Stomach (tissue), 9 donors: ENCODE measurements around the gene CDC42BPB. TPM values are rescaled to one million over a fixed set of nuclear protein-coding genes. Genes with fewer than 3 reads are reported as not detected.

Experiments used
- DNase-seq, 2 donors: peaks; one replicate each; pipeline versions ENCODE4 v3.0.0 to v3.0.0-alpha.2; 2013 to 2019
- H3K27ac ChIP-seq, 5 donors: fragments of 200-600 bp in 4 of 5; sonication (generic) in 4 of 5; one replicate each; pipeline ENCODE4 v1.5.1; 2013 to 2019; ENCODE audit warnings: mild to moderate bottlenecking in 1 of 5, moderate library complexity in 1 of 5
- H3K27me3 ChIP-seq, 3 donors: fragments of 200-600 bp; sonication (generic); one replicate each; pipeline ENCODE4 v1.5.1; 2017 to 2019; ENCODE audit warnings: mixed run types in 1 of 3
- H3K36me3 ChIP-seq, 4 donors: fragments of 200-600 bp; sonication (generic); 1 replicate in 3 of 4; 2 replicates in 1 of 4; pipeline ENCODE4 v1.5.1; 2016 to 2019
- H3K4me1 ChIP-seq, 4 donors: fragments of 200-600 bp; sonication (generic); one replicate each; pipeline ENCODE4 v1.5.1; 2016 to 2019
- H3K4me3 ChIP-seq, 4 donors: fragments of 200-600 bp; sonication (generic) in 3 of 4; one replicate each; pipeline ENCODE4 v1.5.1; 2016 to 2019; ENCODE audit warnings: mild to moderate bottlenecking in 1 of 4
- H3K9me3 ChIP-seq, 4 donors: fragments of 200-600 bp; sonication (generic); one replicate each; pipeline ENCODE4 v1.5.1; 2016 to 2019
- CTCF ChIP-seq, 7 experiments: fragments of 450-650 bp in 4 of 7; fragments of 200-600 bp in 3 of 7; sonication (generic) in 3 of 7; IDR thresholded peaks; one replicate each; pipeline ENCODE4 v1.5.1; 2016 to 2019; ENCODE audit warnings: antibody characterized with exemption in 7 of 7, control low read depth in 2 of 7, mild to moderate bottlenecking in 1 of 7
- EP300 ChIP-seq: sonication (generic); formaldehyde crosslinking; IDR thresholded peaks from one replicate; pipeline ENCODE4 v1.6.1; 2017; ENCODE audit warnings: antibody characterized with exemption
- POLR2A ChIP-seq, 4 donors: fragments of 450-650 bp; IDR thresholded peaks; one replicate each; pipeline ENCODE4 v1.6.1; 2016; ENCODE audit warnings: antibody characterized with exemption in 4 of 4, control low read depth in 2 of 4, mild to moderate bottlenecking in 1 of 4, moderate library complexity in 1 of 4
- POLR2AphosphoS5 ChIP-seq, 3 donors: sonication (generic); formaldehyde crosslinking; IDR thresholded peaks; one replicate each; pipeline ENCODE4 v1.6.1; 2016; ENCODE audit warnings: antibody characterized with exemption in 3 of 3
- WGBS, 5 donors: extraction: QIAGEN DNeasy Blood & Tissue Kit in 3 of 5; methylation state at CpG; one replicate each; pipeline versions ENCODE4 v1.1.5 to v1.1.7; 2013 to 2018; 5-methylcytosine and 5-hydroxymethylcytosine counted together
- intact Hi-C: fragments of 100-400 bp; cut with DNase I; formaldehyde crosslinking; loops from one replicate; pipeline ENCODE4 v1.15.1; 2023; ENCODE audit warnings: low total_unique reads
- polyA plus RNA-seq, 3 donors: library from polyadenylated mRNA; stranded (reverse); fragments of 200-250 nt; gene quantifications; one replicate each; pipeline ENCODE4 v1.2.3, GENCODE V29; 2013
- total RNA-seq, 5 donors: library from RNA; depleted of rRNA; stranded (reverse); fragments of >200 nt; gene quantifications; one replicate each; pipeline versions ENCODE4 v1.1.0 to v1.2.3, GENCODE V29; 2014 to 2016
- donor health status: healthy with polysubstance abuse.
- donor health status: Bipolar disorder and iron deficiency.
- donor health status: healthy.

CDC42BPB gene
- total and polyA plus RNA-seq, 8 donors, result 16.3 to 400 (median 127) TPM

- WGBS, 5 donors, result 45 to 69% (median 57%) methylated on average over 9 of the region's 9 CpGs
- intact Hi-C loops, result no loop called here
- H3K36me3 ChIP-seq, result no peaks in the 10 kb centered on the region
- peak; percentile 44 to 69 for DNase-seq
- H3K4me3 ChIP-seq, result no peak overlapping the region
- no peaks in the 10 kb centered on the region for H3K27me3 ChIP-seq
- peak overlapping the region in 2 of 5 donors; percentile 4 to 48 for H3K27ac ChIP-seq
- no peaks in the 10 kb centered on the region for H3K9me3 ChIP-seq
- H3K4me1 ChIP-seq, result peaks cover 4 to 45% (median 31%) of the 10 kb centered on the region in 4 donors
- TF ChIP-seq EP300 (no peak), CTCF (IDR thresholded peaks at IDR 0.05) (no peak), POLR2A (IDR thresholded peaks at IDR 0.05) (no peak), POLR2AphosphoS5 (IDR thresholded peaks at IDR 0.05) (no peak)
Measured at GRCh38 chr14:103031956-103032355, 25.4 kb downstream of the CDC42BPB start.

GRCh38 chr14:103031566-103031911, 25.8 kb downstream of the CDC42BPB start:
- intact Hi-C loops, result no loop called here

GRCh38 chr14:103030741-103031565, 26.4 kb downstream of the CDC42BPB start:
- H3K4me1 ChIP-seq, result peaks cover 4 to 46% (median 31%) of the 10 kb centered on the region in 4 donors
- 72 to 80% (median 77%) methylated on average over 13 of the region's 13 CpGs for WGBS, 5 donors

More at GRCh38 chr14:103031566-103031911, 25.8 kb downstream of the CDC42BPB start:
- Histone ChIP-seq H3K27ac (peak overlapping the region in 4 of 5 donors; percentile 4 to 52 (median 34)), H3K4me1 (peaks cover 4 to 46% (median 31%) of the 10 kb centered on the region in 4 donors), H3K27me3 (no peaks in the 10 kb centered on the region), H3K4me3 (no peak overlapping the region), H3K36me3 (no peaks in the 10 kb centered on the region), H3K9me3 (no peaks in the 10 kb centered on the region)
- WGBS, 5 donors, result 57 to 76% (median 66%) methylated on average over 6 of the region's 6 CpGs
- DNase-seq, result no peak
- TF ChIP-seq POLR2AphosphoS5 (IDR thresholded peaks at IDR 0.05) (no peak), CTCF (IDR thresholded peaks at IDR 0.05) (no peak), EP300 (no peak), POLR2A (IDR thresholded peaks at IDR 0.05) (no peak)

GRCh38 chr14:103029936-103030335, 27.4 kb downstream of the CDC42BPB start:
- H3K4me1 ChIP-seq, result peaks cover 4 to 50% (median 32%) of the 10 kb centered on the region in 4 donors
- H3K27ac ChIP-seq, result no peak overlapping the region
- no peaks in the 10 kb centered on the region for H3K36me3 ChIP-seq
- no peak for TF ChIP-seq EP300
- no peak for TF ChIP-seq CTCF (IDR thresholded peaks at IDR 0.05)
- TF ChIP-seq POLR2AphosphoS5 (IDR thresholded peaks at IDR 0.05), result no peak
- TF ChIP-seq POLR2A (IDR thresholded peaks at IDR 0.05), result no peak
- no peaks in the 10 kb centered on the region for H3K9me3 ChIP-seq
- H3K27me3 ChIP-seq, result no peaks in the 10 kb centered on the region
- intact Hi-C loops, result no loop called here
- H3K4me3 ChIP-seq, result no peak overlapping the region
- 92 to 95% (median 94%) methylated on average over 9 of the region's 9 CpGs for WGBS, 5 donors
- DNase-seq, result no peak

More at GRCh38 chr14:103030741-103031565, 26.4 kb downstream of the CDC42BPB start:
- H3K36me3 ChIP-seq, result no peaks in the 10 kb centered on the region
- H3K27ac ChIP-seq, result peak overlapping the region in 4 of 5 donors; percentile 4 to 52 (median 34)
- DNase-seq, result no peak
- no peak for TF ChIP-seq POLR2AphosphoS5 (IDR thresholded peaks at IDR 0.05)
- TF ChIP-seq EP300, result no peak
- TF ChIP-seq CTCF (IDR thresholded peaks at IDR 0.05), result no peak
- TF ChIP-seq POLR2A (IDR thresholded peaks at IDR 0.05), result no peak
- no peaks in the 10 kb centered on the region for H3K27me3 ChIP-seq
- H3K9me3 ChIP-seq, result no peaks in the 10 kb centered on the region
- intact Hi-C loops, result no loop called here
- no peak overlapping the region for H3K4me3 ChIP-seq
